LHCN-M2 (cell line): Measurements from ENCODE around the gene FAM163A. TPM values are rescaled to one million over a fixed set of nuclear protein-coding genes. Genes with fewer than 3 reads are reported as not detected.
"Not testable (repeated sequence)": the region's sequence is repeated elsewhere in the genome, so short reads cannot be mapped to it uniquely, and the experiment has no call there.

ENCODE experiments used
- DNase-seq: peaks from one replicate; pipeline ENCODE4 v3.0.0-alpha.2; 2012; ENCODE audit warnings: low read depth
- total RNA-seq: library from RNA; depleted of rRNA; stranded (reverse); fragments of >200 nt; gene quantifications from 2 replicates; pipeline ENCODE4 v1.2.3, GENCODE V29; 2014; rRNA removed

Gene FAM163A
- total RNA-seq, 1 experiment from 2014 or later, result not detected

- no peak for DNase-seq
Observed at GRCh38 chr1:179853102-179853501, 110.0 kb downstream of the FAM163A start.

GRCh38 chr1:179855831-179856230 is 112.7 kb downstream of the FAM163A start:
- not testable (repeated sequence) for DNase-seq

- no peak for DNase-seq
Observed at GRCh38 chr1:179856296-179856695, 113.2 kb downstream of the FAM163A start.

GRCh38 chr1:179857009-179857408 is 113.9 kb downstream of the FAM163A start:
- DNase-seq, result no peak

- DNase-seq, result no peak
Observed at GRCh38 chr1:179860652-179861051, 117.6 kb downstream of the FAM163A start.

GRCh38 chr1:179865377-179865776 is 122.3 kb downstream of the FAM163A start:
- DNase-seq, result no peak

Other genes starting within 250 kb of the FAM163A start
- gene NPHS2, start 167.3 kb upstream of the FAM163A start, total RNA-seq, result not detected in 2 replicates
- not detected in 2 replicates for gene TDRD5, start 151.5 kb upstream of the FAM163A start, total RNA-seq
- 85.0 and 87.5 TPM in 2 replicates for gene TOR1AIP2, start 134.5 kb downstream of the FAM163A start, total RNA-seq
- gene TOR1AIP1, start 139.0 kb downstream of the FAM163A start, total RNA-seq, result 50.9 and 54.8 TPM in 2 replicates
- 30.8 and 39.7 TPM in 2 replicates for gene CEP350, start 211.5 kb downstream of the FAM163A start, total RNA-seq